Loucy (cell line): Measurements from ENCODE around the gene DSCAM.

Source experiments
- H2AFZ ChIP-seq: fragments of 200-600 bp; sonication (generic); 2 replicates; pipeline ENCODE4 v1.6.0; 2016; ENCODE audit warnings: antibody characterized with exemption, mild to moderate bottlenecking, low read length, moderate library complexity
- H3F3A ChIP-seq: fragments of 200-600 bp; 2 replicates; pipeline ENCODE4 v1.6.0; 2016; ENCODE audit warnings: antibody characterized with exemption, low read depth, mild to moderate bottlenecking
- H3K27me3 ChIP-seq: fragments of 200-600 bp; sonication (generic); 2 replicates; pipeline ENCODE4 v1.6.1; 2014; ENCODE audit warnings: low read length, mild to moderate bottlenecking; ENCODE audit not compliant: insufficient read depth, poor library complexity, severe bottlenecking
- H3K36me3 ChIP-seq: fragments of 200-600 bp; sonication (generic); 2 replicates; pipeline ENCODE4 v1.6.1; 2016; ENCODE audit warnings: low read length; ENCODE audit not compliant: insufficient read depth
- H3K4me1 ChIP-seq: fragments of 200-600 bp; sonication (generic); 2 replicates; pipeline ENCODE4 v1.5.1; 2014; ENCODE audit warnings: low read length, mild to moderate bottlenecking; ENCODE audit not compliant: insufficient read depth, poor library complexity, severe bottlenecking
- H3K4me2 ChIP-seq: fragments of 200-600 bp; sonication (generic); 2 replicates; pipeline ENCODE4 v1.6.0; 2014; ENCODE audit warnings: antibody characterized with exemption, low read length, low read depth, mild to moderate bottlenecking; ENCODE audit not compliant: poor library complexity, severe bottlenecking
- H3K4me3 ChIP-seq: fragments of 200-600 bp; sonication (generic); 2 replicates; pipeline ENCODE4 v1.5.1; 2014; ENCODE audit warnings: low read length, mild to moderate bottlenecking, mixed read lengths; ENCODE audit not compliant: poor library complexity, severe bottlenecking
- H3K79me2 ChIP-seq: fragments of 200-600 bp; sonication (generic); 2 replicates; pipeline ENCODE4 v1.6.1; 2014; ENCODE audit warnings: low read length; ENCODE audit not compliant: insufficient read depth
- H3K9ac ChIP-seq: fragments of 200-600 bp; sonication (generic); 2 replicates; pipeline ENCODE4 v1.6.0; 2014; ENCODE audit warnings: mild to moderate bottlenecking, low read depth, low read length, moderate library complexity; ENCODE audit not compliant: poor library complexity, severe bottlenecking
- H3K9me2 ChIP-seq: fragments of 200-600 bp; sonication (generic); replicated peaks from 2 replicates; pipeline ENCODE4 v1.6.1; 2016; ENCODE audit warnings: low read depth, low read length, mixed read lengths
- H3K9me3 ChIP-seq: fragments of 200-600 bp; sonication (generic); 2 replicates; pipeline ENCODE4 v1.6.1; 2014; ENCODE audit warnings: mild to moderate bottlenecking, antibody characterized with exemption, low read length, low read depth; ENCODE audit not compliant: insufficient read depth
- H4K20me1 ChIP-seq: fragments of 200-600 bp; sonication (generic); 2 replicates; pipeline ENCODE4 v1.6.0; 2014; ENCODE audit warnings: antibody characterized with exemption, low read length, mild to moderate bottlenecking; ENCODE audit not compliant: insufficient read depth, poor library complexity, severe bottlenecking
- EZH2phosphoT487 ChIP-seq: fragments of 200-600 bp; IDR thresholded peaks from 2 replicates; pipeline ENCODE4 v1.6.1; 2018; ENCODE audit warnings: antibody characterized with exemption, mild to moderate bottlenecking, moderate library complexity, borderline replicate concordance
- TF ChIP-seq, protein P1 (sequence below): fragments of 200-600 bp; sonication (generic); conservative IDR thresholded peaks from 2 replicates; pipeline ENCODE4 v1.5.1; 2014; ENCODE audit warnings: mild to moderate bottlenecking, antibody characterized with exemption, low read length

Gene DSCAM

DNA sequence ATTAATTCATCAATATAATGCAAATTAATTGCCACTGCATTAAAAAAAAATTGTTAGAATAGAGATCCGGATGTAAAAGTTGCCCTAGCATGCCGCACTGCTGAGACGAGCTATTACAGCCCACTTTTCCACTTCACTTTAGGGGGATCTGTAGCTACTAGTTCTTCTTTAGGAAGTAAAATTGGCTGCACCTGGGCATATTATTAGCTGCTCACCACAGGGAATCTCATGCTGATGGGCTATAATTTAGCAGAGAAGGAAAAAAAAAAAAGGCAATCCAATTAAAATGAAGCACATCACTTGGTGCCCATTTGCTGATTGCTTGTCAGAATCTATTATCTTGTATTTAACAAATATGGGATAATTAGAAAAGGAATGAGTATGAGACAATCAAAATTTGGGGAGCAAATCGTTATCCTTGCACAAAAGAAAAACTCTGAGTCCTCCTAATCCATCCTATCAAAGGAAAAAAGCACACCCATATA is 233.4 kb downstream of the DSCAM start:
- no peaks in the 10 kb centered on the region for H3K9me2 ChIP-seq
- no peak overlapping the region for H3K9ac ChIP-seq
- H3K4me1 ChIP-seq: no peaks in the 10 kb centered on the region

DNA sequence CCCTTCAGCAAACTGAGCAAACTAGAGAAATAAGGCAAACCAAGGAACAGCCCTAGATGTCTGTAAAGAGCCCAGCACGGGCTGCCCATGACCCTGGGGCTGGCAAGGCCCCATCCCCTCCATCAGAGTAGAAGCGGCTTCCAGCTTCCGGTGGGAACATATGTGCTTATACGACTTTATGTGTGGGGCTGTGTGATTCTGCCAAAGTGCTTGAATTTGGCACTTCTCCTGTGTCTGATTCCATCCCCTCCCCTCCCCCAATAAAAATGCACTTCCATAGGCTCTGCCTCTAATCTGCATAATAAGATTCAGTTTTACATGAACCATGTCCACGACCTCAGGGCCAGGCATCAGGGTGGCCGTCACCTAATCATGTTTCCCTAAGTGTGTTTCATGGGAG is 236.6 kb downstream of the DSCAM start:
- Histone ChIP-seq H3F3A (no peaks in the 10 kb centered on the region), H3K79me2 (no peaks in the 10 kb centered on the region), H3K9ac (no peak overlapping the region), H3K9me3 (no peaks in the 10 kb centered on the region; the same call in 1 of the 2 replicates), H2AFZ (no peak overlapping the region), H3K4me2 (no peak overlapping the region), H3K9me2 (no peaks in the 10 kb centered on the region), H3K27me3 (no peaks in the 10 kb centered on the region), H3K4me1 (no peaks in the 10 kb centered on the region), H3K4me3 (no peak overlapping the region), H3K36me3 (no peaks in the 10 kb centered on the region), H4K20me1 (no peaks in the 10 kb centered on the region)
- TF ChIP-seq, protein P1, sequence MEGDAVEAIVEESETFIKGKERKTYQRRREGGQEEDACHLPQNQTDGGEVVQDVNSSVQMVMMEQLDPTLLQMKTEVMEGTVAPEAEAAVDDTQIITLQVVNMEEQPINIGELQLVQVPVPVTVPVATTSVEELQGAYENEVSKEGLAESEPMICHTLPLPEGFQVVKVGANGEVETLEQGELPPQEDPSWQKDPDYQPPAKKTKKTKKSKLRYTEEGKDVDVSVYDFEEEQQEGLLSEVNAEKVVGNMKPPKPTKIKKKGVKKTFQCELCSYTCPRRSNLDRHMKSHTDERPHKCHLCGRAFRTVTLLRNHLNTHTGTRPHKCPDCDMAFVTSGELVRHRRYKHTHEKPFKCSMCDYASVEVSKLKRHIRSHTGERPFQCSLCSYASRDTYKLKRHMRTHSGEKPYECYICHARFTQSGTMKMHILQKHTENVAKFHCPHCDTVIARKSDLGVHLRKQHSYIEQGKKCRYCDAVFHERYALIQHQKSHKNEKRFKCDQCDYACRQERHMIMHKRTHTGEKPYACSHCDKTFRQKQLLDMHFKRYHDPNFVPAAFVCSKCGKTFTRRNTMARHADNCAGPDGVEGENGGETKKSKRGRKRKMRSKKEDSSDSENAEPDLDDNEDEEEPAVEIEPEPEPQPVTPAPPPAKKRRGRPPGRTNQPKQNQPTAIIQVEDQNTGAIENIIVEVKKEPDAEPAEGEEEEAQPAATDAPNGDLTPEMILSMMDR: no peak
- TF ChIP-seq EZH2phosphoT487: no peak

More for the DNA sequence above, 233.4 kb downstream of the DSCAM start:
- Histone ChIP-seq H3F3A (no peaks in the 10 kb centered on the region), H3K79me2 (no peaks in the 10 kb centered on the region), H3K4me3 (no peak overlapping the region), H4K20me1 (no peaks in the 10 kb centered on the region), H2AFZ (no peak overlapping the region), H3K9me3 (no peaks in the 10 kb centered on the region; the same call in 1 of the 2 replicates), H3K27me3 (no peaks in the 10 kb centered on the region), H3K36me3 (no peaks in the 10 kb centered on the region), H3K4me2 (no peak overlapping the region)
- TF ChIP-seq, protein P1: no peak
- TF ChIP-seq EZH2phosphoT487: no peak

DNA sequence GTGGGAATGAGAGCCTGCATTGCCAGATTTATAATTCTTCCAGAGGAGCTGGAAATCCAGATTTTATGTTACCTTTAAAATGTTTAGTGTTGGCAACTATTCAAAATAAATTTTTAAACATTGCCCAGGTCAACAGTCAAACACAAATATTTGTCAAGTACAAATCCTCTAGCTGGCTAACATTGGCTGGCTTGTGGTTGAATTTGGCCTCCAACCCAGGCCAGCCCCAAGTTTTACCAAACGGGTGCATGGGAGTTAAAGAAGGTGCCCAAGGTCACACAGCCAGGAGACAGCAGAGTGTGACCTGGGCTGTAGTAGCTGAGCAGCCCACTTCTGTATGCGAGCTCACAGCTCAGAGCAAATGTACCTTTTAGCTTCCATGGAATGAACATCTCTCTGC is 240.6 kb downstream of the DSCAM start:
- Histone ChIP-seq H2AFZ (no peak overlapping the region), H3K4me2 (no peak overlapping the region), H3K9me2 (no peaks in the 10 kb centered on the region), H3K9ac (no peak overlapping the region), H4K20me1 (no peaks in the 10 kb centered on the region), H3K36me3 (no peaks in the 10 kb centered on the region), H3K4me3 (no peak overlapping the region), H3F3A (no peaks in the 10 kb centered on the region), H3K27me3 (no peaks in the 10 kb centered on the region), H3K4me1 (no peaks in the 10 kb centered on the region), H3K9me3 (no peaks in the 10 kb centered on the region; the same call in 1 of the 2 replicates), H3K79me2 (no peaks in the 10 kb centered on the region)
- TF ChIP-seq, protein P1: no peak
- TF ChIP-seq EZH2phosphoT487: no peak
